Measurements from ENCODE around the gene PLOD2. TPM values are rescaled to one million over a fixed set of nuclear protein-coding genes. Genes with fewer than 3 reads are reported as not detected.

PLOD2 gene
- total RNA-seq: 1 to 10 TPM; 3.0 to 9.1 (median 7.6) TPM
- polyA plus RNA-seq: 10 to 100 TPM in 1 of 3 donors, 1 to 10 TPM in 2; 2.0 to 15.7 (median 3.8) TPM
- long read RNA-seq, donor 1, transcript PLOD2-201 (20 exons, 3,732 nt): major isoform, 10 of 15 reads
- long read RNA-seq, donor 1, partial matches to known transcripts: 1 of 15 reads
- long read RNA-seq, donor 1, other reads (novel, unspliced or antisense): 1 of 15 reads
- long read RNA-seq, donor 2, partial matches to known transcripts: 0 of 1 reads
- long read RNA-seq, donor 2, other reads (novel, unspliced or antisense): 1 of 1 reads

DNA sequence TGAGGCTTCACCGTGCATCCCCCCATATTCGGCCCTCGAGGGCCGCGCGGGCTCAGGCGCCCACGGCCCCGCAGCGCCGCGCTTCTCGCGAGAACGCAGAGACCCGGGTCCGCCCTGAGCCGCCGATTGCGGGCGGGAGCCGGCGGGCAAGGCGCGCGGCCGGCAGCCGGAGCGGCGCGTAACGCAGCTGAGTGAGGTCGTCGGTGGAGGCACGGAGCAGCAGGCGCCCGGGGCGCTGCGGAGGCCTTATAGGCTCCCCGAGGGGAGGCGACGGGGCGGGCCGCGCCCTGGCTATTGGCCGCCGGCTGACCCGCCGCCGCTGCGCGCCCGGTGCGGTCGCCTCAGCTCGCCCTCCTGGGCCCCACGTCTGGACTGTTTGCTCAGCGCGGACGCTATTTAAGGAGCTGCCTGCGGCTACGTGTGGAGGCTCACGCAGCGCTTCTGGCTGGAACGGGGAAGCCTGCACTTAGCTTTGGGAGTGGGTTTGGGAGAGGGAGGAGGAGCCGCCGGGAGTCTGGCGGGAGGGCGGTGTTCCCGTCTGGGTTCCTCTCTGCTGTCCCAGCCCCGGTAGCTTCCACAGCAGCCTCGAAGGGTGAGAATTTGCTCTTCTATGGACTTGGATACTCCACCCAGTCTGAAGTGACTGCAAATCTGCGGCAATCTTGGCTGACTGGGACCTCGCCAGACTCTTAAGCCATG is at the start of gene PLOD2:
TSS of gene PLOD2 (minus strand) at position 221 of the 699 bp plus-strand sequence. CDS start at position 26, 195 bp downstream.
- intact Hi-C loops (cut with DNase I): no loop called here
- H3K4me1 ChIP-seq: no peaks in the 10 kb centered on the region
- H3K4me3 ChIP-seq: peak within 1 kb of the TSS; percentile 85
- H3K9me3 ChIP-seq: no peaks in the 10 kb centered on the region
- peaks cover 0 to 3% (median 0%) of the 10 kb centered on the region in 3 donors for H3K27me3 ChIP-seq (ENCODE audit: insufficient read depth in 3 of 3, low read length in 2 of 3)
- DNase-seq (peak; percentile 71 to 83), ATAC-seq (peak; percentile 75 to 87 (median 82))
- H3K36me3 ChIP-seq (ENCODE audit: insufficient read depth in 1 of 2, low read depth in 1 of 2): no peaks in the 10 kb centered on the region
- H3K27ac ChIP-seq: peak within 1 kb of the TSS; percentile 85
- no peak for TF ChIP-seq CTCF (IDR thresholded peaks at IDR 0.05)
- WGBS, 3 donors: 0% methylated on average over 62 to 74 of the region's 74 CpGs

- Histone ChIP-seq H3K4me1 (no peaks in the 10 kb centered on the region), H3K4me3 (no peak overlapping the region), H3K36me3 (ENCODE audit: insufficient read depth in 1 of 2, low read depth in 1 of 2) (peaks cover 0 to 8% of the 10 kb centered on the region in 2 donors), H3K27me3 (ENCODE audit: insufficient read depth in 3 of 3, low read length in 2 of 3) (no peaks in the 10 kb centered on the region), H3K9me3 (no peaks in the 10 kb centered on the region), H3K27ac (no peak overlapping the region)
- intact Hi-C loops (cut with DNase I): no loop called here
- TF ChIP-seq CTCF (IDR thresholded peaks at IDR 0.05): no peak
- ATAC-seq (no peak), DNase-seq (no peak)
These were observed 48.4 kb upstream of the PLOD2 start for GRCh38 chr3:146209371-146209770.

DNA sequence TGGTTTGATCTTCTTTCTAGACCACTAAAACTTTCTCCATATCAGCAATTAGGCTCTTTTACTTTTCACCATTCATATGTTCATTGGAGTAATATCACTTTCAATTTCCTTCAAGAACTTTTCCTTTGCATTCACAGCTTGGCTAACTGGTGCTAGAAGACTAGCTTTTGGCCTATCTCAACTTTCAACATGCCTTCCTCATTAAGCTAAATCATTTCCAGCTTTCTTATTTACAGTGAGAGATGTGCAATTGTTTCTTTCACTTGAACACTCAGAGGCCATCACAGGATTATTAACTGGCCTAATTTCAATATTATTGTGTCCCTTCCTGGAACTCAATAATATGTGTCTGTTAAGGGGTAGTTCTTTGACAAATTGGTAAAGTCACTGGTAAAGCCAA is 42.8 kb upstream of the PLOD2 start:
- Histone ChIP-seq H3K27me3 (ENCODE audit: insufficient read depth in 3 of 3, low read length in 2 of 3) (no peaks in the 10 kb centered on the region), H3K4me3 (no peak overlapping the region), H3K27ac (no peak overlapping the region), H3K4me1 (peaks cover 13% of the 10 kb centered on the region), H3K36me3 (ENCODE audit: insufficient read depth in 1 of 2, low read depth in 1 of 2) (peaks cover 0 to 8% of the 10 kb centered on the region in 2 donors), H3K9me3 (no peaks in the 10 kb centered on the region)
- DNase-seq: no peak
- TF ChIP-seq CTCF (IDR thresholded peaks at IDR 0.05): no peak
- intact Hi-C loops (cut with DNase I): no loop called here
- ATAC-seq: no peak

GRCh38 chr3:146200461-146201220 is 39.7 kb upstream of the PLOD2 start:
- H3K4me1 ChIP-seq: peaks cover 20% of the 10 kb centered on the region
- ATAC-seq (no peak), DNase-seq (no peak)
- 35 to 61% (median 40%) methylated on average over 2 of the region's 2 CpGs for WGBS, 3 donors
- intact Hi-C loops (cut with DNase I): no loop called here
- no peaks in the 10 kb centered on the region for H3K9me3 ChIP-seq
- no peaks in the 10 kb centered on the region for H3K36me3 ChIP-seq (ENCODE audit: insufficient read depth in 1 of 2, low read depth in 1 of 2)
- H3K27me3 ChIP-seq (ENCODE audit: insufficient read depth in 3 of 3, low read length in 2 of 3): no peaks in the 10 kb centered on the region
- H3K4me3 ChIP-seq: no peak overlapping the region
- H3K27ac ChIP-seq: no peak overlapping the region
- no peak for TF ChIP-seq CTCF (IDR thresholded peaks at IDR 0.05)

Data from psoas muscle (tissue), 8 donors.